ENCODE measurements around the gene EXOC4.

Gene EXOC4

DNA sequence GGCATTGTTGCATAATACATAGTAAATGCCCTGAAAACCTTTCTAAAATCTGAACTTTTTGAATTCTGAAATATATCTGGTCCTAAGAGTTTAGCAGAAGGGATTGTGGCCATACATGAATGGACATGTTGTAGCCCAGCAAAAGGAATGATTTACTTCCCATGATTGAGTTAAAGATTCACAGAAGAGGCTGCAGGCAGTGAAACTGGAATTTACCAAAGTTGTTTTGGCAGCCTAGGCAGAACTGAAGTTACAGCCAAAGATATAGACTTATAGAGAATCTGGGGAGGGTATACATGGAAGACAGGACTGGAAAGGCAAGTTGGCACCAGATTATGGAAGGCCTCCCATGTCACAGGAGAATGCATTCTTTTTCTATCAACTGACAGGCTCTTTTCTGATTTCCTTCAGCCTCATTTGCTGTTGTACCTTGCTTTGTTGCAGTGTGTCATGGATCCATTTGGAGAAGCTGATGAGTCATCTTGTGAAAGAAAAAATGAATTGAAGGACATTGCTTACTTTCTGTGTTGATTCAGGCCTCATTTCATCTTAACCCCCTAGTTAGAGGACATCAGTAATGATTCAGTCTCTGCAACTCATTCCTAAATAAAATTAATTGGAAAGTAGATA, 518.1 kb downstream of the EXOC4 start:
- no peaks in the 10 kb centered on the region for H3K9me3 ChIP-seq
- no peak overlapping the region for H3K27ac ChIP-seq
- no peaks in the 10 kb centered on the region for H3K27me3 ChIP-seq
- no peaks in the 10 kb centered on the region for H3K36me3 ChIP-seq
- H3K4me1 ChIP-seq = no peaks in the 10 kb centered on the region
- intact Hi-C loops (cut with DNase I; ENCODE audit: low total_unique reads) = no loop called here
- no peak for DNase-seq
- no peak overlapping the region for H3K4me3 ChIP-seq
- TF ChIP-seq, protein P1, sequence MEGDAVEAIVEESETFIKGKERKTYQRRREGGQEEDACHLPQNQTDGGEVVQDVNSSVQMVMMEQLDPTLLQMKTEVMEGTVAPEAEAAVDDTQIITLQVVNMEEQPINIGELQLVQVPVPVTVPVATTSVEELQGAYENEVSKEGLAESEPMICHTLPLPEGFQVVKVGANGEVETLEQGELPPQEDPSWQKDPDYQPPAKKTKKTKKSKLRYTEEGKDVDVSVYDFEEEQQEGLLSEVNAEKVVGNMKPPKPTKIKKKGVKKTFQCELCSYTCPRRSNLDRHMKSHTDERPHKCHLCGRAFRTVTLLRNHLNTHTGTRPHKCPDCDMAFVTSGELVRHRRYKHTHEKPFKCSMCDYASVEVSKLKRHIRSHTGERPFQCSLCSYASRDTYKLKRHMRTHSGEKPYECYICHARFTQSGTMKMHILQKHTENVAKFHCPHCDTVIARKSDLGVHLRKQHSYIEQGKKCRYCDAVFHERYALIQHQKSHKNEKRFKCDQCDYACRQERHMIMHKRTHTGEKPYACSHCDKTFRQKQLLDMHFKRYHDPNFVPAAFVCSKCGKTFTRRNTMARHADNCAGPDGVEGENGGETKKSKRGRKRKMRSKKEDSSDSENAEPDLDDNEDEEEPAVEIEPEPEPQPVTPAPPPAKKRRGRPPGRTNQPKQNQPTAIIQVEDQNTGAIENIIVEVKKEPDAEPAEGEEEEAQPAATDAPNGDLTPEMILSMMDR (IDR thresholded peaks at IDR 0.05) = no peak

DNA sequence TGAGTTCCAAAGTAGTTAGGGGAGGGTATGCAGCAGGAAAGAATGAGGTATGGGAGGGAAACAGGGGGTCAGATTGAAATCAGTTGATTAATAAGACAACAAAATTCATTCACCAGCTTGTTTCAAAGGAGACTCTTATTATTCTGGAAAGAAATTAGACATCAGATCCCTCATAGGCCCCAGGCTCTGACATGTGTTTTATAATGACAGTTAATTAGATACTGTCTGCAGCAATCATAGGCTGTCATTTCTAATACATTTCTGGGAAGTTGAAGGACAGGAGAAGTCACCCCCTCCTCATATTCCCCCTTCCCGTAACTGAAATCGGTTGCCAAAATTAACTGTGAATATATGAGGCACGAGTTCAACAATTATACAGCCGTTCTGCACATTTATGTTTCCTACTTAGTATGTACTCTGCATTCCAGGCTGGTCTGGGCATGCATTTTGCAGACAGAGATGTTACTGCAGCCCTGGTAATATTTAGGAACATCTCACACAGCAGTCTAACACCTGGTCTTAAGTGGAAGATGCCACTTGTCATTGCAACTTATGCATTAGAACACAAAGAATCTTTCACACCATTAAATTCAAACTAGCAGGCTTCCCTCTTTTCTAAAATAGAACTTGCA, 519.0 kb downstream of the EXOC4 start:
- no peaks in the 10 kb centered on the region for H3K4me1 ChIP-seq
- no peak overlapping the region for H3K27ac ChIP-seq
- no peaks in the 10 kb centered on the region for H3K27me3 ChIP-seq
- TF ChIP-seq, protein P1 (IDR thresholded peaks at IDR 0.05) = no peak
- H3K36me3 ChIP-seq = no peaks in the 10 kb centered on the region
- intact Hi-C loops (cut with DNase I; ENCODE audit: low total_unique reads) = no loop called here
- H3K4me3 ChIP-seq = no peak overlapping the region
- no peak for DNase-seq
- H3K9me3 ChIP-seq = no peaks in the 10 kb centered on the region

DNA sequence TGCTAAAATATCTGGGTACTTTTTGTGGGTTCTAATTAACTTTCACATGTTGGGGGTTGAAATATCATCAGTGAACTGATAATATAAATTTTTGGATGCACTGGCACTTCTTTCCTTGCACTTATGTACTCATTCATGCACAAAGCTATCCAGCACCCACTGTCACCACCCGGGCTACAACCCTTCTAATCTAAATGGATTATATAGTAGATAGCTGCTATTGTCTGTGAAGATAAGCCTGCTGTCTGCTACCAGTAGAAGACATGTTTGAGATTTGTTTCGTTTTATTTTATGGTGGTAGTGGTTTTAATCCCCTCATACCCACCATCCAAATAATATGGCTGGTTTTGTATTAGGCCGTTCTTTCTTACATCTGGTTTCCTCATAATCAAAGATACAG, 520.7 kb downstream of the EXOC4 start:
- intact Hi-C loops (cut with DNase I; ENCODE audit: low total_unique reads) = no loop called here
- no peak for DNase-seq
- H3K4me3 ChIP-seq = no peak overlapping the region
- H3K4me1 ChIP-seq = no peaks in the 10 kb centered on the region
- H3K36me3 ChIP-seq = no peaks in the 10 kb centered on the region
- no peaks in the 10 kb centered on the region for H3K9me3 ChIP-seq
- TF ChIP-seq, protein P1 (IDR thresholded peaks at IDR 0.05) = no peak
- H3K27me3 ChIP-seq = no peaks in the 10 kb centered on the region
- H3K27ac ChIP-seq = no peak overlapping the region

DNA sequence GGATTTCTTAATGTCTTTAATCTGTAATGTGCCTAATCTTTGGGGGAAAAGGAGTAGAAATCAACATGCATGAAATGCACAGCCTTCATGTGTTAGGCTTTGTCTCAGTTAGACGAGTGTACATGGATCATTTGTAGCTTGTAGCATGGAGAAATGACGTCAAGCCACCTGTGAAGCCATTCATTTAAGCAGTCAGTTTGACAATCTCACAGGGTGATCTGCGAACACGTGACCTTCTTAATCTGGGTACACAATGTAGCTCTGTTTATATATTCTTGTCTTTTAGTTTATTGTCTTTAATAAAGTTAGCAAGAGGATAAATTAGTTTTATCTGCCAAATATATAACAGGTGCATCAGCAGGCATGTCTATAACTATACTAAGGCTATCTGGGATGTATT, 522.3 kb downstream of the EXOC4 start:
- Histone ChIP-seq H3K27ac (no peak overlapping the region), H3K27me3 (no peaks in the 10 kb centered on the region), H3K4me3 (no peak overlapping the region), H3K4me1 (no peaks in the 10 kb centered on the region), H3K36me3 (no peaks in the 10 kb centered on the region), H3K9me3 (no peaks in the 10 kb centered on the region)
- no peak for DNase-seq
- intact Hi-C loops (cut with DNase I; ENCODE audit: low total_unique reads) = no loop called here
- TF ChIP-seq, protein P1 (IDR thresholded peaks at IDR 0.05) = no peak

DNA sequence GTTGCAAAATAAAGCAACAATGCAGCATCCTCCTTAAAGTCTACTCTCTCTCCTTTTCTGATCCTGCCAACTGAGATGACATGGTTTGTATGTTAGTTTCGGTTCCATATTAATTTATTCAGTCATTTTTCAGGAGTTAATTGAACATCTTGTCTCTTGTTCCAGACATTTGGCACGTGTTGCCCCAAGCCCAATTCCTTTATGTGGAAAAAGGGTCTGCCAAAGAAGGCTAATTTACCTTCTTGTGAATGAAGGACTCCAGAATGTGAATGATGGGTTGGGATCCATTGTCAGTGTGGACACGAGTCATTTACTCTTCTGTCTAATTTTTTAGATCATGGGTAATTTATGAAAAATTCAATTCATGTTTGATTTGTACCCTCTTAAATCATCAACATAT, 523.4 kb downstream of the EXOC4 start:
- intact Hi-C loops (cut with DNase I; ENCODE audit: low total_unique reads) = no loop called here
- TF ChIP-seq, protein P1 (IDR thresholded peaks at IDR 0.05) = no peak
- no peak overlapping the region for H3K27ac ChIP-seq
- H3K4me1 ChIP-seq = no peaks in the 10 kb centered on the region
- H3K9me3 ChIP-seq = no peaks in the 10 kb centered on the region
- H3K36me3 ChIP-seq = no peaks in the 10 kb centered on the region
- DNase-seq = no peak
- H3K4me3 ChIP-seq = no peak overlapping the region
- H3K27me3 ChIP-seq = no peaks in the 10 kb centered on the region
